T-helper 17 cell (primary cell): ENCODE results near the gene DCDC2B. TPM values are rescaled to one million over a fixed set of nuclear protein-coding genes. Genes with fewer than 3 reads are reported as not detected.
A peak's percentile ranks its signal among the peaks of the same experiment; 100 is the strongest.

Source experiments
- ATAC-seq: fragments of 150-1000 bp; cut with Tn5 transposase; 2 replicates; pipeline ENCODE4 v1.10.0; 2021; ENCODE audit warnings: mild to moderate bottlenecking, moderate library complexity
- DNase-seq, 3 donors: peaks; one replicate each; pipeline versions ENCODE4 v3.0.0 to v3.0.0-alpha.2; 2020 to 2021
- H3K9me3 ChIP-seq: one replicate; pipeline ENCODE4 v1.7.0; 2013; ENCODE audit warnings: low read length, mild to moderate bottlenecking; ENCODE audit not compliant: control insufficient read depth, poor library complexity, severe bottlenecking
- H3K27ac Mint-ChIP-seq: one replicate; pipeline ENCODE4 v1.8.0; 2022; ENCODE audit warnings: mild to moderate bottlenecking, moderate library complexity, mixed read lengths
- H3K27me3 Mint-ChIP-seq: one replicate; pipeline ENCODE4 v1.8.0; 2022; ENCODE audit warnings: mixed read lengths
- H3K36me3 Mint-ChIP-seq: one replicate; pipeline ENCODE4 v1.8.0; 2022; ENCODE audit warnings: low read depth, mixed read lengths
- H3K4me1 Mint-ChIP-seq: one replicate; pipeline ENCODE4 v1.8.0; 2022; ENCODE audit warnings: mild to moderate bottlenecking, mixed read lengths
- H3K4me3 Mint-ChIP-seq: one replicate; pipeline ENCODE4 v1.8.0; 2022; ENCODE audit warnings: mild to moderate bottlenecking, moderate library complexity, mixed read lengths
- total RNA-seq, 4 donors: library from RNA in 2 of 4; stranded (reverse) in 2 of 4; gene quantifications; one replicate each; pipeline ENCODE4 v1.2.3 and lab custom pipeline; 2022 to 2026

The DCDC2B gene
- total RNA-seq, 2 donors from 2014 or later: not detected

- peak overlapping the region; percentile 87 for H3K27ac Mint-ChIP-seq
- H3K36me3 Mint-ChIP-seq: no peaks in the 10 kb centered on the region
- ATAC-seq: no peak
- peak overlapping the region; percentile 5 for H3K4me3 Mint-ChIP-seq
- no peak for DNase-seq
- H3K4me1 Mint-ChIP-seq: peaks cover 48% of the 10 kb centered on the region
- H3K27me3 Mint-ChIP-seq: no peaks in the 10 kb centered on the region
- H3K9me3 ChIP-seq: no peaks in the 10 kb centered on the region
Measured at GRCh38 chr1:32199043-32199716, 9.7 kb upstream of the DCDC2B start.

GRCh38 chr1:32199717-32200072 lies 9.2 kb upstream of the DCDC2B start:
- DNase-seq (no peak), ATAC-seq (no peak)
- H3K4me3 Mint-ChIP-seq: peak overlapping the region; percentile 92
- no peaks in the 10 kb centered on the region for H3K36me3 Mint-ChIP-seq
- peaks cover 47% of the 10 kb centered on the region for H3K4me1 Mint-ChIP-seq
- no peaks in the 10 kb centered on the region for H3K9me3 ChIP-seq
- peak overlapping the region; percentile 98 for H3K27ac Mint-ChIP-seq
- H3K27me3 Mint-ChIP-seq: no peaks in the 10 kb centered on the region

GRCh38 chr1:32200226-32201010 lies 8.5 kb upstream of the DCDC2B start, which contains the start of gene CCDC28B:
TSS of gene CCDC28B (plus strand) at chr1:32200595. CDS start at chr1:32201936, 1,341 bp downstream.
- ATAC-seq: peak; percentile 40
- Mint-ChIP-seq H3K4me3 (peak within 1 kb of the TSS; percentile 92), H3K4me1 (peaks cover 46% of the 10 kb centered on the region)

DNA sequence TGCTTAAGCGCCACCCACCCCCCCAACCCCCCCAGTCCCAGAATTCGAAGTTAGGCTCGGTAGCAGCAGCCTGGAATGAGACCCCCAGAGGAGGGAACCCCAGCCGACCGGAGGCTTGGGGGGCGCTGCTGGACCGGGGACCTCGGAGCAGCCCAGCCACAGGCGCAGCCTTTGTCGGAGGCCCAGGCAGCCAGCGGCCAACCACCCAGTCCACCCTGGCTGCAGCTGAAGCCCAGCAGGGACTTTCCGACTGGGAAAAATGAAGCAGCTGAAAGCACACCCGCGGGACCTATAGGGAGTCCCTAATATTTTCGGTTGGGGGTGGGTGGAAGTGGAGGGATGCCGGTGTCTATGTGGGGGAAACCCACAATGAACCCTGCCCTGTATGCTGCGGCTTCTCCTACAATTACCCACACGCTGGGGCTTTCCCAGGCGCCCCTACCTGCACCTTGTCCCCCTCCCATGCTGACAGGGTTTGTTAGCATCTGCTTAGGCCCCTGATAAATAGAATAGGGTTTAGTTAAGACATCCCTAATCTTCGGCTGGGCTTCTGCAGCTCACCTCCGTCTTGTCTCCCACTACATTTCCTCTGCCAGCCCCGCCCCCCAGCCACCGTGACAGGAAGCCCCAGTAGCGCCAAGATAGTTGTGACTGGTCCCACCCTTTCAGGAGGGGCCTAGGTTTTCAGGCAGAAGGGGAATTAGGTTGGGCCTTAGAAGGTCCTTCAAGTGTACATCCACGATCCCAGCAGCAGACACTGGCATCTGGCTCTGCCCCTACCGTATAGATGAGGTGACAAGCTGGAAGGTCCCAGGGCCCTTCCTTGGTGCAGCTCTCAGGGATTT lies 7.7 kb upstream of the DCDC2B start:
- no peaks in the 10 kb centered on the region for H3K27me3 Mint-ChIP-seq
- peaks cover 50% of the 10 kb centered on the region for H3K4me1 Mint-ChIP-seq
- peak overlapping the region; percentile 92 for H3K4me3 Mint-ChIP-seq
- H3K36me3 Mint-ChIP-seq: no peaks in the 10 kb centered on the region
- DNase-seq: peak; percentile 58 to 75 (median 59)
- ATAC-seq: peak; percentile 84
- no peaks in the 10 kb centered on the region for H3K9me3 ChIP-seq
- H3K27ac Mint-ChIP-seq: peak overlapping the region; percentile 98

More at GRCh38 chr1:32200226-32201010, 8.5 kb upstream of the DCDC2B start, which contains the start of gene CCDC28B:
- H3K27me3 Mint-ChIP-seq: no peaks in the 10 kb centered on the region
- peak; percentile 32 to 38 (median 37) for DNase-seq
- H3K27ac Mint-ChIP-seq: peak within 1 kb of the TSS; percentile 98
- no peaks in the 10 kb centered on the region for H3K9me3 ChIP-seq
- no peaks in the 10 kb centered on the region for H3K36me3 Mint-ChIP-seq

DNA sequence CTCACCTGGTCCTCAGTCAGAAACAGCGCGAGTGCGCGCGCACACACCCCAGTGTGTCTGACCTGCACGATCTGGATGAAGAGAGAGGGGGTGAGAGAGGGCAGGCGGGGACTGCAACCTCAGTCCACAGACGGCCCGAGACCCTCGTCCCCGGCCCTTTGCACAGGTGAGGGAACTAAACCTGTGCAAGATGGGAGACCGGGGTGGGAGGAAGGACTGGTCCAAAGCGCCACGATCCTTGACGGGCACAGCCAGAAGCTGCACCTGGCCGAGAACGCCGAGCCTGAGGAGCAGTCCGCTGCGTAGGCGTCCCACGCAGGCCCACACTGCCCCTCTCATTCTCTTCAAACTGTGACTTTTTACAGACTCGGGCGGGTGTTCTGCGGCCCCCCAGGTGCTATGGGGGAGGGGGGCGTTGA lies 3.9 kb upstream of the DCDC2B start:
- no peak for ATAC-seq
- Mint-ChIP-seq H3K4me3 (peak overlapping the region; percentile 88), H3K4me1 (peaks cover 34% of the 10 kb centered on the region), H3K36me3 (no peaks in the 10 kb centered on the region), H3K27ac (peak overlapping the region; percentile 92), H3K27me3 (no peaks in the 10 kb centered on the region)
- no peak for DNase-seq
- no peaks in the 10 kb centered on the region for H3K9me3 ChIP-seq

GRCh38 chr1:32205401-32206370 lies 3.2 kb upstream of the DCDC2B start, which contains the start of gene IQCC:
TSS of gene IQCC (plus strand) at chr1:32205671. CDS start at chr1:32205682, 11 bp downstream.
- ATAC-seq (peak; percentile 68), DNase-seq (peak; percentile 81 to 82 (median 82))
- Mint-ChIP-seq H3K4me3 (peak within 1 kb of the TSS; percentile 88), H3K27ac (peak within 1 kb of the TSS; percentile 92), H3K27me3 (no peaks in the 10 kb centered on the region), H3K4me1 (peaks cover 29% of the 10 kb centered on the region), H3K36me3 (no peaks in the 10 kb centered on the region)
- H3K9me3 ChIP-seq: no peaks in the 10 kb centered on the region

DNA sequence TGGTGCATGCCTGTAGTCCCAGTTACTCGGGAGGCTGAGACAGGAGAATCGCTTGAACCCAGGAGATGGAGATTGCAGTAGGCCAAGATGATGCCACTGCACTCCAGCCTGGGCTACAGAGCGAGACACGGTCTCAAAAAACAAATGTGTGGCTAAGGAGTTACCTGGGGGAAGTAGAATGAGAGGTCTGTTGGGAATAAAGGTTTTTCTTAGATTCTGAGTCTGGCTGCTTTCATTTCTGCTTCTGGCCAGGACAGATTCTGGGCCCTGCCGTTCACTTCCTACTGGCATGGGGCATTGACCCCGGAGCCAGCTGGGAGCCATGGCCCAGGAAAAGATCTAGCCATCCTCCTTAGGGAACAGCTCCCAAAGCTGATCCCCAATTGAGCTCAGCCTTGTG lies 420 bp upstream of the DCDC2B start:
- DNase-seq: no peak
- Mint-ChIP-seq H3K36me3 (no peaks in the 10 kb centered on the region), H3K27ac (no peak overlapping the region), H3K27me3 (no peaks in the 10 kb centered on the region), H3K4me1 (peaks cover 16% of the 10 kb centered on the region), H3K4me3 (no peak overlapping the region)
- H3K9me3 ChIP-seq: no peaks in the 10 kb centered on the region
- ATAC-seq: no peak

- Mint-ChIP-seq H3K27me3 (no peaks in the 10 kb centered on the region), H3K4me1 (peaks cover 11% of the 10 kb centered on the region)
Measured at GRCh38 chr1:32215629-32216480, 7.0 kb downstream of the DCDC2B start.

DNA sequence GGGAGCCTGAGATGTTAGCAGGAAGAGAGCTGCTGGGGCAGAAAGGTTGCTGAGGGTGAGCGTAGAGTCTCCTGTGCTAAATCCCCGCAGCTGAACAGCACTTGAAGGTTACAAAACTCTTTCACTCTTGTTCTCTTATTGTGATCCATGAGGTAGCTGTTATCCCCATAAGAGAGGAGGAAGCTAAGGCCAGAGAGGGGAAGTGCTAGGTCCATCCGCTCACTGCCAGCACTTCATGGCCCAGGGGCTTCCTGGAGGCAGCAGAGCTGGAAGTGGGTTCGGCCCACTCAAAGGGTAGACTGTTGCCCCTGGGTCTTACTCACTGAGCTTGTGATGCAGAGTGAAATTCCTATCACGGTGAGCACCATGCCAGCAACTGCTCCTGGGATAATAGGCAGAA lies 7.7 kb downstream of the DCDC2B start:
- DNase-seq (no peak), ATAC-seq (no peak)
- H3K27ac Mint-ChIP-seq: peak overlapping the region; percentile 84
- no peaks in the 10 kb centered on the region for H3K27me3 Mint-ChIP-seq
- no peaks in the 10 kb centered on the region for H3K9me3 ChIP-seq
- H3K36me3 Mint-ChIP-seq: no peaks in the 10 kb centered on the region
- no peak overlapping the region for H3K4me3 Mint-ChIP-seq
- H3K4me1 Mint-ChIP-seq: peaks cover 15% of the 10 kb centered on the region

More at GRCh38 chr1:32215629-32216480, 7.0 kb downstream of the DCDC2B start:
- peak; percentile 92 for ATAC-seq
- H3K4me3 Mint-ChIP-seq: no peak overlapping the region
- DNase-seq: peak; percentile 33 to 55 (median 36)
- H3K27ac Mint-ChIP-seq: peak overlapping the region; percentile 84
- H3K9me3 ChIP-seq: no peaks in the 10 kb centered on the region
- no peaks in the 10 kb centered on the region for H3K36me3 Mint-ChIP-seq

DNA sequence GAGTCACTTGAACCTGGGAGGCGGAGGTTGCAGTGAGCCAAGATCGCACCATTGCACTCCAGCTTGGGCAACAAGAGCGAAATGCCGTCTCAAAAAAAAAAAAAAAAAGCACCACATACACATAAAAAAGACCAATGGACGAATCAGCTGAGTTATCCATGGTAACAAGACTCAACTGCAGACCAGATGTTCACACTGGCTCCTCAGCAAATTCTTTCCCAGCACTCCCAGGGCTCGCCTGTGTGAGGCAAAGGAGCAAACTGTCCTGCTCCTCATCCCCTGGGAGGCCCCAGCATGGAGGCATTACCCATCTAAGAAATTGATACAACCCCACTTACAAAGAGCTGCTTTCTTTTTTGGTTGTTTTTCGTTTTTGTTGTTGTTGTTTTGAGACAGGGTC lies 10.1 kb downstream of the DCDC2B start:
- peaks cover 19% of the 10 kb centered on the region for H3K4me1 Mint-ChIP-seq
- no peaks in the 10 kb centered on the region for H3K9me3 ChIP-seq
- H3K4me3 Mint-ChIP-seq: no peak overlapping the region
- no peaks in the 10 kb centered on the region for H3K36me3 Mint-ChIP-seq
- no peak for ATAC-seq
- H3K27ac Mint-ChIP-seq: no peak overlapping the region
- DNase-seq: no peak
- no peaks in the 10 kb centered on the region for H3K27me3 Mint-ChIP-seq

DNA sequence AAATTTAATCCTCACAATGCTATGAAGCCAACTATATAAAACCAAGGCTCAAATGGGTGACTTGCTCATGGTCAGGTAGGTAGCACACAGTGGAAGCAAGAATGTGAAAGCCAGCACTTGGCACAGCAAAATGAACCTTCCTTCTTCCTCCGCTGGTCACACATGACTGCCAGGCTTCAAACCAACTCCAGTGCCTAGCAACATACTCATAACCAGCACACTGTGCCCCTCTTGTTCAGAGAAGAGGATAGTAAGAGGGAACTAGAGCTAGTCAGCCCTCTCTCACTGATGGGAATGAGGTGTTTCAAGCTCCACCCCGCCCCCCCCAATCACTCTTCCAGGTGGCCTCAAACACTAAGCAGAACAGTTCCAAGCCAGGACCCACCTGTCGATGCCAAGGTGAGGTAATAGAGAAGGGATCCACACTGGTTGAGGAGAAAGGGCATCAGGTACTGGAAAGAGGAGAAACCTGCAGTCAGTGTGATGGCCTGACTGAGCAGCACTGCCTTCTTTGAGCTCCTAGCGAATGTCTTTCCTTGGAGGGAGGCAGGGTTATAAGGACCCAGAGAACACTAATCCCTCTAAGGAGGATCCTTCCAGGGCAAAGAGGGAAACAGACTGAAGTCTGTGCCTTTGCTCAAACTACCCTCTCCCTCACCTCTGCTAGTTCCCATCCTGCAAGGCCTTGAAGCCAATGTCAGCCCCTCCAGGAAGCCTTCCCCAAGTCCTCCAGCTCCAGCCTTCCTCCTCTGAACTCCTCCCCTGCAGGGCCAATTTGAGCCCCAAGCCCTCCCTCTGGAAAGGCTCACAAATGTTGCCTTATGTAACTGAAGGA lies 12.1 kb downstream of the DCDC2B start:
- Mint-ChIP-seq H3K4me3 (peak overlapping the region; percentile 92), H3K4me1 (peaks cover 21% of the 10 kb centered on the region), H3K27me3 (no peaks in the 10 kb centered on the region), H3K36me3 (no peaks in the 10 kb centered on the region), H3K27ac (peak overlapping the region; percentile 95)
- H3K9me3 ChIP-seq: no peaks in the 10 kb centered on the region
- DNase-seq (no peak), ATAC-seq (no peak)
